ENCODE results near the gene ZNF143.

Gene ZNF143

GRCh38 chr11:9575260-9576240, 114.7 kb downstream of the ZNF143 start:
- peak; percentile 82 for DNase-seq

GRCh38 chr11:9576701-9577381, 116.0 kb downstream of the ZNF143 start:
- no peak for DNase-seq

GRCh38 chr11:9577556-9577955, 116.7 kb downstream of the ZNF143 start:
- DNase-seq, result no peak

Data from OCI-M1 (cell line).